ENCODE measurements around the gene DPM1. TPM values are rescaled to one million over a fixed set of nuclear protein-coding genes. Genes with fewer than 3 reads are reported as not detected.

Gene DPM1
- total RNA-seq, 1 donor from 2014 or later, result 31.9 TPM

DNA sequence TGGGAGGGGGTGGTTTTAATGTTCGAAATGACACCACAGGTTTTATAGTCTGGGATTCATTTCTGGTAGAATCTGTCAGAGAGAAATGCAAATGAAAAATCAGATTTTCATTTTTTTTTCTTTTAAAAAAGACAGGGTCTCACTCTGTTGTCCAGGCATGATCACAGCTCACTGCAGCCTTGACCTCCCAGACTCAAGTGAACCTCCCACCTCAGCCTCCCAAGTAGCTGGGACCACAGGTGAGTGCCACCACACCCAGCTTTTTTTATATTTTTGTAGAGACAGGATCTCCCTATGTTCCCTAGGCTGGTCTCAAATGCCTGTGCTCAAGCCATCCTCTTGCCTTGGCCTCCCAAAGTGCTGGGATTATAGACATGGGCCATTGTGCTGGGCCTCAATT is 24.7 kb downstream of the DPM1 start:
- Mint-ChIP-seq H3K27ac (ENCODE audit: unreplicated experiment) (no peak overlapping the region), H3K4me3 (ENCODE audit: unreplicated experiment) (no peak overlapping the region), H3K4me1 (ENCODE audit: low read depth, unreplicated experiment) (peaks cover 9% of the 10 kb centered on the region), H3K36me3 (ENCODE audit: unreplicated experiment) (no peaks in the 10 kb centered on the region), H3K27me3 (ENCODE audit: unreplicated experiment) (peaks cover 9% of the 10 kb centered on the region), H3K9me3 (ENCODE audit: unreplicated experiment) (peaks cover 12% of the 10 kb centered on the region)
- DNase-seq, result no peak
- TF ChIP-seq, protein P1, sequence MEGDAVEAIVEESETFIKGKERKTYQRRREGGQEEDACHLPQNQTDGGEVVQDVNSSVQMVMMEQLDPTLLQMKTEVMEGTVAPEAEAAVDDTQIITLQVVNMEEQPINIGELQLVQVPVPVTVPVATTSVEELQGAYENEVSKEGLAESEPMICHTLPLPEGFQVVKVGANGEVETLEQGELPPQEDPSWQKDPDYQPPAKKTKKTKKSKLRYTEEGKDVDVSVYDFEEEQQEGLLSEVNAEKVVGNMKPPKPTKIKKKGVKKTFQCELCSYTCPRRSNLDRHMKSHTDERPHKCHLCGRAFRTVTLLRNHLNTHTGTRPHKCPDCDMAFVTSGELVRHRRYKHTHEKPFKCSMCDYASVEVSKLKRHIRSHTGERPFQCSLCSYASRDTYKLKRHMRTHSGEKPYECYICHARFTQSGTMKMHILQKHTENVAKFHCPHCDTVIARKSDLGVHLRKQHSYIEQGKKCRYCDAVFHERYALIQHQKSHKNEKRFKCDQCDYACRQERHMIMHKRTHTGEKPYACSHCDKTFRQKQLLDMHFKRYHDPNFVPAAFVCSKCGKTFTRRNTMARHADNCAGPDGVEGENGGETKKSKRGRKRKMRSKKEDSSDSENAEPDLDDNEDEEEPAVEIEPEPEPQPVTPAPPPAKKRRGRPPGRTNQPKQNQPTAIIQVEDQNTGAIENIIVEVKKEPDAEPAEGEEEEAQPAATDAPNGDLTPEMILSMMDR (IDR thresholded peaks at IDR 0.05; ENCODE audit: partially characterized antibody, unreplicated experiment), result no peak

- no peak for DNase-seq
- Mint-ChIP-seq H3K36me3 (ENCODE audit: unreplicated experiment) (no peaks in the 10 kb centered on the region), H3K4me3 (ENCODE audit: unreplicated experiment) (no peak overlapping the region), H3K27ac (ENCODE audit: unreplicated experiment) (peak overlapping the region; percentile 84), H3K9me3 (ENCODE audit: unreplicated experiment) (peaks cover 12% of the 10 kb centered on the region), H3K27me3 (ENCODE audit: unreplicated experiment) (peaks cover 9% of the 10 kb centered on the region), H3K4me1 (ENCODE audit: low read depth, unreplicated experiment) (peaks cover 12% of the 10 kb centered on the region)
- TF ChIP-seq, protein P1 (IDR thresholded peaks at IDR 0.05; ENCODE audit: partially characterized antibody, unreplicated experiment), result no peak
These were observed 25.5 kb downstream of the DPM1 start for GRCh38 chr20:50932691-50933280.

- H3K27ac Mint-ChIP-seq (ENCODE audit: unreplicated experiment), result peak overlapping the region; percentile 84
- DNase-seq, result no peak
- peaks cover 12% of the 10 kb centered on the region for H3K9me3 Mint-ChIP-seq (ENCODE audit: unreplicated experiment)
- H3K4me3 Mint-ChIP-seq (ENCODE audit: unreplicated experiment), result peak overlapping the region; percentile 71
- no peaks in the 10 kb centered on the region for H3K36me3 Mint-ChIP-seq (ENCODE audit: unreplicated experiment)
- peaks cover 18% of the 10 kb centered on the region for H3K4me1 Mint-ChIP-seq (ENCODE audit: low read depth, unreplicated experiment)
- TF ChIP-seq, protein P1 (IDR thresholded peaks at IDR 0.05; ENCODE audit: partially characterized antibody, unreplicated experiment), result no peak
- H3K27me3 Mint-ChIP-seq (ENCODE audit: unreplicated experiment), result peaks cover 9% of the 10 kb centered on the region
These were observed 26.3 kb downstream of the DPM1 start for GRCh38 chr20:50932016-50932485.

DNA sequence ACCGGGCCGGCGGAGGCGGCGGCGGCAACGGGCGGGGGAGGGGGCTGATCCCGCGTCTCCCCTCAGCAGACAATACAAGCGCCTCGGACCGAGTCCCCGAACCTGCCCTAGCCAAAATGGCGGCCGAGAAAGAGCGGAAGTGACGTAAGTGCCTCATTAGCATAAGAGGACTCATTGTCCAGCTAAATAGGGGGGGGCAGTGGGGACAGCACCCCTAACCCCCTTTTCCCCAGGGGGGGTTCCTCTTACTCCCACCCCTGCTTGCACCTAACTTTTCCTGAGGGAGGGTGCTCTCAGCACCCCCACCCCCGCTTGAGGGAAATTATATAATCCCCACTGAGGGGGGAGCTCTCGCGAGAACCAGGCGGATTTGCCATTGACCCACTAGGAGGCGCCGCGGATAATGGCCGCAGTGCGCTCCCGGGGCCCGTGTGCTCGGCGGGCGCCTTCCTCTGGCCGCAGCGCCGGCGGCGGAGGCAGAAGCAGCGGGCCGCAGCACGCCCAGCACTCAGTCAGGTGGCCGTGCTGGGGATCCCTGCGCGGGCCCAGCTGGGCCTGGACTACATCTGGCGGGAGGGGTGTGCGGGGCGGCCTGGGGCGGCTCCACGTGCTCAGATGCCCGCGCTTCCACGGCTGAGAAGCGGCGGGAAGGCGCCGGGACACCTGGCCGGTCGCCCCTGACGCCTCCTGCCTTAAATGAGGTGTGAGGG is 26.9 kb downstream of the DPM1 start, which contains the start of gene ADNP:
ADNP (minus strand) TSS at position 132 of the 710 bp plus-strand sequence. CDS start 27,441 bp downstream, outside the sequence.
- peak; percentile 93 for DNase-seq
- H3K27ac Mint-ChIP-seq (ENCODE audit: unreplicated experiment), result peak within 1 kb of the TSS; percentile 96
- peaks cover 9% of the 10 kb centered on the region for H3K27me3 Mint-ChIP-seq (ENCODE audit: unreplicated experiment)
- peaks cover 12% of the 10 kb centered on the region for H3K9me3 Mint-ChIP-seq (ENCODE audit: unreplicated experiment)
- no peaks in the 10 kb centered on the region for H3K36me3 Mint-ChIP-seq (ENCODE audit: unreplicated experiment)
- TF ChIP-seq, protein P1 (IDR thresholded peaks at IDR 0.05; ENCODE audit: partially characterized antibody, unreplicated experiment), result peak; percentile 80
- H3K4me1 Mint-ChIP-seq (ENCODE audit: low read depth, unreplicated experiment), result peaks cover 22% of the 10 kb centered on the region
- peak within 1 kb of the TSS; percentile 80 for H3K4me3 Mint-ChIP-seq (ENCODE audit: unreplicated experiment)

GRCh38 chr20:50930976-50931305 is 27.4 kb downstream of the DPM1 start:
- H3K36me3 Mint-ChIP-seq (ENCODE audit: unreplicated experiment), result no peaks in the 10 kb centered on the region
- H3K27ac Mint-ChIP-seq (ENCODE audit: unreplicated experiment), result peak overlapping the region; percentile 78
- H3K4me3 Mint-ChIP-seq (ENCODE audit: unreplicated experiment), result no peak overlapping the region
- H3K4me1 Mint-ChIP-seq (ENCODE audit: low read depth, unreplicated experiment), result peaks cover 22% of the 10 kb centered on the region
- H3K27me3 Mint-ChIP-seq (ENCODE audit: unreplicated experiment), result peaks cover 9% of the 10 kb centered on the region
- TF ChIP-seq, protein P1 (IDR thresholded peaks at IDR 0.05; ENCODE audit: partially characterized antibody, unreplicated experiment), result no peak
- DNase-seq, result no peak
- peaks cover 12% of the 10 kb centered on the region for H3K9me3 Mint-ChIP-seq (ENCODE audit: unreplicated experiment)

All from glutamatergic neuron (in vitro differentiated cells).